OCI-LY1 (cell line): ENCODE measurements around the gene GRK4.

Experiments
- H2AFZ ChIP-seq: fragments of 200-600 bp; sonication (generic), shearing (Covaris generic); 2 replicates; pipeline ENCODE4 v1.6.0; 2014; ENCODE audit warnings: antibody characterized with exemption, mild to moderate bottlenecking, low read length
- H3F3A ChIP-seq: fragments of 200-600 bp; sonication (generic), shearing (Covaris generic); 2 replicates; pipeline ENCODE4 v1.6.0; 2014; ENCODE audit warnings: mild to moderate bottlenecking, antibody characterized with exemption, low read length, moderate library complexity; ENCODE audit not compliant: insufficient read depth
- H3K27ac ChIP-seq: fragments of 200-600 bp; sonication (generic); 2 replicates; pipeline ENCODE4 v1.5.1; 2014; ENCODE audit warnings: low read length, mixed run types, mild to moderate bottlenecking, low read depth; ENCODE audit not compliant: poor library complexity, severe bottlenecking
- H3K27me3 ChIP-seq: fragments of 200-600 bp; sonication (generic); 2 replicates; pipeline ENCODE4 v1.6.0; 2014; ENCODE audit warnings: antibody characterized with exemption, mild to moderate bottlenecking, low read length, moderate library complexity; ENCODE audit not compliant: insufficient read depth
- H3K36me3 ChIP-seq: fragments of 200-600 bp; sonication (generic); 2 replicates; pipeline ENCODE4 v1.6.1; 2014; ENCODE audit warnings: mild to moderate bottlenecking, antibody characterized with exemption, low read length, moderate library complexity, mixed read lengths; ENCODE audit not compliant: insufficient read depth
- H3K4me1 ChIP-seq: fragments of 200-600 bp; sonication (generic); 2 replicates; pipeline ENCODE4 v1.5.1; 2014; ENCODE audit warnings: mild to moderate bottlenecking, low read length, moderate library complexity; ENCODE audit not compliant: insufficient read depth, severe bottlenecking
- H3K4me2 ChIP-seq: fragments of 200-600 bp; sonication (generic), shearing (Covaris generic); 2 replicates; pipeline ENCODE4 v1.6.1; 2014; ENCODE audit warnings: low read length
- H3K4me3 ChIP-seq: fragments of 200-600 bp; sonication (generic); 2 replicates; pipeline ENCODE4 v1.5.1; 2014; ENCODE audit warnings: low read length, low read depth, mild to moderate bottlenecking, mixed read lengths; ENCODE audit not compliant: poor library complexity, severe bottlenecking
- H3K79me2 ChIP-seq: fragments of 200-600 bp; shearing (Covaris generic); 2 replicates; pipeline ENCODE4 v1.6.1; 2016; ENCODE audit warnings: mixed run types, low read length, mixed read lengths; ENCODE audit not compliant: insufficient read depth
- H3K9ac ChIP-seq: fragments of 200-600 bp; sonication (generic), shearing (Covaris generic); 2 replicates; pipeline ENCODE4 v1.6.1; 2014; ENCODE audit warnings: mild to moderate bottlenecking, low read length, mixed read lengths
- H3K9me2 ChIP-seq: fragments of 200-600 bp; sonication (generic), shearing (Covaris generic); 2 replicates; pipeline ENCODE4 v1.6.1; 2014; ENCODE audit warnings: low read depth, mild to moderate bottlenecking, low read length, mixed read lengths
- H3K9me3 ChIP-seq: fragments of 200-600 bp; shearing (Covaris generic); 2 replicates; pipeline ENCODE4 v1.6.1; 2014; ENCODE audit warnings: low read length, mixed read lengths
- H4K20me1 ChIP-seq: fragments of 200-600 bp; sonication (generic), shearing (Covaris generic); 2 replicates; pipeline ENCODE4 v1.6.0; 2016; ENCODE audit warnings: mild to moderate bottlenecking, low read length; ENCODE audit not compliant: insufficient read depth
- EZH2 ChIP-seq: fragments of 200-600 bp; sonication (generic), shearing (Covaris generic); IDR thresholded peaks from 2 replicates; pipeline ENCODE4 v1.8.0; 2017; ENCODE audit warnings: borderline replicate concordance, mixed run types, mild to moderate bottlenecking, antibody characterized with exemption, low read length, moderate library complexity, mixed read lengths
- TF ChIP-seq, protein P1 (sequence below): fragments of 200-600 bp; sonication (generic), shearing (Covaris generic); IDR thresholded peaks from 2 replicates; pipeline ENCODE4 v1.5.1; 2017; ENCODE audit warnings: mild to moderate bottlenecking, antibody characterized with exemption, low read length, moderate library complexity, mixed read lengths

GRK4 gene

DNA sequence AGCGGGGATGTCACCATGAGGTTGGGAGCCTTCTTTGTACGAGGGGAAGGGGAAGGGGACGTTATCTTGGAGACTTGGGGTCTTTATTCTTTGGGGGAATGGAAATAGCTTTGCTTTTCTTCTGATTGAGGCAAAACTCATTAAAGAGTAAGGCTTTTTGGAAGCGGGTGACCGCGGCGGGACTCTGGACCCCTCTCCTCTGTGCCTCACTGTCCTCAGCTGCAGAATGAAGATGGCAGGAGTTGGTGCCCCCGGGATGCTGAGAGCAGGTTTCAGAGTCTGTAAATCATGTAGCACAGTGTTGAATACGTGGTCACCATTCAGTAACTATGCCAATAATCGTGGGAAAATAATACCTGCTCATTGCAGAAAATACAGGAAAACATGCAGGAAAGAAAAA is 78.9 kb downstream of the GRK4 start:
- TF ChIP-seq, protein P1, sequence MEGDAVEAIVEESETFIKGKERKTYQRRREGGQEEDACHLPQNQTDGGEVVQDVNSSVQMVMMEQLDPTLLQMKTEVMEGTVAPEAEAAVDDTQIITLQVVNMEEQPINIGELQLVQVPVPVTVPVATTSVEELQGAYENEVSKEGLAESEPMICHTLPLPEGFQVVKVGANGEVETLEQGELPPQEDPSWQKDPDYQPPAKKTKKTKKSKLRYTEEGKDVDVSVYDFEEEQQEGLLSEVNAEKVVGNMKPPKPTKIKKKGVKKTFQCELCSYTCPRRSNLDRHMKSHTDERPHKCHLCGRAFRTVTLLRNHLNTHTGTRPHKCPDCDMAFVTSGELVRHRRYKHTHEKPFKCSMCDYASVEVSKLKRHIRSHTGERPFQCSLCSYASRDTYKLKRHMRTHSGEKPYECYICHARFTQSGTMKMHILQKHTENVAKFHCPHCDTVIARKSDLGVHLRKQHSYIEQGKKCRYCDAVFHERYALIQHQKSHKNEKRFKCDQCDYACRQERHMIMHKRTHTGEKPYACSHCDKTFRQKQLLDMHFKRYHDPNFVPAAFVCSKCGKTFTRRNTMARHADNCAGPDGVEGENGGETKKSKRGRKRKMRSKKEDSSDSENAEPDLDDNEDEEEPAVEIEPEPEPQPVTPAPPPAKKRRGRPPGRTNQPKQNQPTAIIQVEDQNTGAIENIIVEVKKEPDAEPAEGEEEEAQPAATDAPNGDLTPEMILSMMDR, result no peak
- TF ChIP-seq EZH2, result no peak
- Histone ChIP-seq H3K4me1 (peaks cover 12% of the 10 kb centered on the region), H3K9me3 (no peaks in the 10 kb centered on the region), H3K79me2 (no peaks in the 10 kb centered on the region), H3K27me3 (no peaks in the 10 kb centered on the region), H4K20me1 (no peaks in the 10 kb centered on the region), H3K27ac (no peak overlapping the region), H2AFZ (no peak overlapping the region), H3K9ac (no peak overlapping the region), H3F3A (no peaks in the 10 kb centered on the region), H3K36me3 (no peaks in the 10 kb centered on the region), H3K9me2 (no peaks in the 10 kb centered on the region), H3K4me2 (no peak overlapping the region; the same call in 1 of the 2 replicates), H3K4me3 (no peak overlapping the region)

DNA sequence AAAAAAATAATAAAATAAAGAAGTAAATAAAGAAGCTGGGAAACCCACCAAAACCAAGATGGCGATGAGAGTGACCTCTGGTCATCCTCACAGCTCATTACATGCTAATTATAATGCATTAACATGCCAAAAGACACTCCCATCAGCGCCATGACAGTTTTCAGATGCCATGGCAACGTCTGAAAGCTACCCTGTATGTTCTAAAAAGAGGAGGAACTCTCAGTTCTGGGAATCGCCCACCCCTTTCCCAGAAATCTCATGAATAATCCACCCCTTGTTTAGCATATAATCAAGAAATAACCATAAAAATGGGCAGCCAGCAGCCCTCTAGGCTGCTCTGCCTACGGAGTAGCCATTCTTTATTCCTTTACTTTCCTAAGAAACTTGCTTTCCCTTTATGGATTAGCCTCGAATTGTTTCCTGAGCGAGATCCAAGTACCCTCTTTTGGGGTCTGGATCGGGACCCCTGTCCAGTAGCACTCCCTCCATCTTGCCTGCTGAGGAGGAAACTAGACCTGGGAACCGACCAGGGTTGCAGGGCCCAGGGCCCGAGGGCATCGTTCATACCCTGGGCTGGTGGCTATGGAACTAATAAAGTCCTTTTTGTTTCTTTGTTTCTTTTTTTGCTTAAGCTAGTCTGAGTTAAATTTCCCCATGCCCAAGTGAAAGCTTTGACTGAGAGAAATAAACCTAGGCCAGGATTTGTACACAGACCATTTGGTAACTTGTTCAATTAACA is 80.1 kb downstream of the GRK4 start:
- H3K9ac ChIP-seq, result no peak overlapping the region
- no peaks in the 10 kb centered on the region for H4K20me1 ChIP-seq
- no peaks in the 10 kb centered on the region for H3K27me3 ChIP-seq
- H3K4me3 ChIP-seq, result no peak overlapping the region
- no peak overlapping the region for H2AFZ ChIP-seq
- no peak overlapping the region for H3K27ac ChIP-seq
- TF ChIP-seq, protein P1, result no peak
- TF ChIP-seq EZH2, result no peak
- no peaks in the 10 kb centered on the region for H3K9me3 ChIP-seq
- no peaks in the 10 kb centered on the region for H3K79me2 ChIP-seq
- no peaks in the 10 kb centered on the region for H3K36me3 ChIP-seq
- H3K4me1 ChIP-seq, result peaks cover 20% of the 10 kb centered on the region
- H3F3A ChIP-seq, result no peaks in the 10 kb centered on the region
- H3K9me2 ChIP-seq, result no peaks in the 10 kb centered on the region
- no peak overlapping the region for H3K4me2 ChIP-seq

DNA sequence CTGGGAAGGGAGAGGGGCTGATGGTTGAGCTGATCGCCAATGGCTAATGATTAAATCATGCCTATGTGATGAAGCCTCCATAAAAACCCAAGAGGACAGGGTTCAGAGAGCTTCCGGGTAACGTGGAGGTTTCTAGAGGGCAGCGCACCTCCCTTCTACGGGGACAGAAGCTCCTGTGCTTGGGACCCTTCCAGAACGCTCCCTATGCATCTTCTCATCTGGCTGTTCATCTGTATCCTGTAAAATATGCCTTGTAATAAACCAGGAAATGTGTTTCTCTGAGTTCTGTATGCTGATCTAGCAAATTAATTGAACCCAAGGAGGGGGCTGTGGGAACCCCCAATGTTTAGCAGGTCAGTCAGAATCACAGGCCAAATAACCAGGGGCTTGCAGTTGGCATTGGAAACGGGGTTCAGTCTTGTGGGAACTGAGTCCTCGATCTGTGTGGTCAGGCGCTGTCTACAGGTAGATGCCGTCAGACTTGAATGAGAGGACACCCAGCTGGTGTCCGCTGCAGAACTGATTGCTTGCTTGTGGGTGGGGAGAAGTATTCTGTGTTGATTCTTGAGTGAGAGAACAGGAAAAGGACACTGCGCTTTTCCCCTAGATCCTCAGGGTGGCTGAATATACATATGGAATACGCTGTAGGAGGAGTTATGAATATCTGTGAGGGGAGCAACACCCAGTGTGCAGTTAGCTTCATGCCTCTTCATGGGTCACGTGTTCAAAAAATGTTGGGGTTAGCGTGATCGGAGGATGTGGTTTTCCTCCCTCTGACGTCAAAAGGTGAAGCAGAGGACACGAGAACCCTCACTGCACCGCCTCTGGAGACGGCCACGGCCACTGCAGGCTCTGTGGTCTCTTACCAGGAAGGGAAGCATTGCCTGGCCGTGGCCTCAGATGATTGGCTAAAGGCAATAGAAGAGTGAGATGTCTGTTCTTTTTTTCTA is 81.8 kb downstream of the GRK4 start:
- H3K4me3 ChIP-seq, result no peak overlapping the region
- no peaks in the 10 kb centered on the region for H3K36me3 ChIP-seq
- no peaks in the 10 kb centered on the region for H3K79me2 ChIP-seq
- TF ChIP-seq, protein P1, result no peak
- TF ChIP-seq EZH2, result no peak
- H3K9me3 ChIP-seq, result no peaks in the 10 kb centered on the region
- no peak overlapping the region for H2AFZ ChIP-seq
- H3K4me1 ChIP-seq, result peaks cover 20% of the 10 kb centered on the region
- H4K20me1 ChIP-seq, result no peaks in the 10 kb centered on the region
- H3K9me2 ChIP-seq, result no peaks in the 10 kb centered on the region
- H3K4me2 ChIP-seq, result no peak overlapping the region
- no peak overlapping the region for H3K9ac ChIP-seq
- H3F3A ChIP-seq, result no peaks in the 10 kb centered on the region
- H3K27me3 ChIP-seq, result no peaks in the 10 kb centered on the region
- no peak overlapping the region for H3K27ac ChIP-seq
